Astrocyte of the spinal cord (primary cell): Measurements from ENCODE around the gene PRIM1.

Experiments used
- DNase-seq: peaks from one replicate; pipeline ENCODE4 v3.0.0; 2011; ENCODE audit warnings: low read depth, low spot score
- H3K4me3 ChIP-seq: 2 replicates; pipeline ENCODE4 v1.5.1; 2011; ENCODE audit warnings: low read depth, mild to moderate bottlenecking, low read length, moderate library complexity
- in situ Hi-C: cut with HindIII; loops from 2 replicates; pipeline ENCODE4 v1.10.0; 2017; ENCODE audit warnings: low sequenced_read_pairs
- TF ChIP-seq, protein P1 (sequence below): IDR thresholded peaks from 2 replicates; pipeline ENCODE4 v1.5.1; 2012; ENCODE audit warnings: low read depth, mild to moderate bottlenecking, low read length, inconsistent platforms

Gene PRIM1

GRCh38 chr12:56772625-56773024, 20.5 kb upstream of the PRIM1 start:
- H3K4me3 ChIP-seq = no peak overlapping the region
- TF ChIP-seq, protein P1, sequence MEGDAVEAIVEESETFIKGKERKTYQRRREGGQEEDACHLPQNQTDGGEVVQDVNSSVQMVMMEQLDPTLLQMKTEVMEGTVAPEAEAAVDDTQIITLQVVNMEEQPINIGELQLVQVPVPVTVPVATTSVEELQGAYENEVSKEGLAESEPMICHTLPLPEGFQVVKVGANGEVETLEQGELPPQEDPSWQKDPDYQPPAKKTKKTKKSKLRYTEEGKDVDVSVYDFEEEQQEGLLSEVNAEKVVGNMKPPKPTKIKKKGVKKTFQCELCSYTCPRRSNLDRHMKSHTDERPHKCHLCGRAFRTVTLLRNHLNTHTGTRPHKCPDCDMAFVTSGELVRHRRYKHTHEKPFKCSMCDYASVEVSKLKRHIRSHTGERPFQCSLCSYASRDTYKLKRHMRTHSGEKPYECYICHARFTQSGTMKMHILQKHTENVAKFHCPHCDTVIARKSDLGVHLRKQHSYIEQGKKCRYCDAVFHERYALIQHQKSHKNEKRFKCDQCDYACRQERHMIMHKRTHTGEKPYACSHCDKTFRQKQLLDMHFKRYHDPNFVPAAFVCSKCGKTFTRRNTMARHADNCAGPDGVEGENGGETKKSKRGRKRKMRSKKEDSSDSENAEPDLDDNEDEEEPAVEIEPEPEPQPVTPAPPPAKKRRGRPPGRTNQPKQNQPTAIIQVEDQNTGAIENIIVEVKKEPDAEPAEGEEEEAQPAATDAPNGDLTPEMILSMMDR = no peak
- DNase-seq = no peak
- in situ Hi-C loops = no loop called here

- in situ Hi-C loops = no loop called here
Observed at GRCh38 chr12:56769868-56770267, 17.7 kb upstream of the PRIM1 start.

GRCh38 chr12:56768424-56768823, 16.3 kb upstream of the PRIM1 start:
- in situ Hi-C loops = no loop called here
- DNase-seq = no peak
- TF ChIP-seq, protein P1 = no peak
- H3K4me3 ChIP-seq = no peak overlapping the region

More at GRCh38 chr12:56769868-56770267, 17.7 kb upstream of the PRIM1 start:
- no peak for DNase-seq
- no peak overlapping the region for H3K4me3 ChIP-seq
- TF ChIP-seq, protein P1 = no peak

- DNase-seq = no peak
- in situ Hi-C loops = no loop called here
- H3K4me3 ChIP-seq = no peak overlapping the region
- TF ChIP-seq, protein P1 = no peak
Observed at GRCh38 chr12:56766535-56766934, 14.4 kb upstream of the PRIM1 start.

DNA sequence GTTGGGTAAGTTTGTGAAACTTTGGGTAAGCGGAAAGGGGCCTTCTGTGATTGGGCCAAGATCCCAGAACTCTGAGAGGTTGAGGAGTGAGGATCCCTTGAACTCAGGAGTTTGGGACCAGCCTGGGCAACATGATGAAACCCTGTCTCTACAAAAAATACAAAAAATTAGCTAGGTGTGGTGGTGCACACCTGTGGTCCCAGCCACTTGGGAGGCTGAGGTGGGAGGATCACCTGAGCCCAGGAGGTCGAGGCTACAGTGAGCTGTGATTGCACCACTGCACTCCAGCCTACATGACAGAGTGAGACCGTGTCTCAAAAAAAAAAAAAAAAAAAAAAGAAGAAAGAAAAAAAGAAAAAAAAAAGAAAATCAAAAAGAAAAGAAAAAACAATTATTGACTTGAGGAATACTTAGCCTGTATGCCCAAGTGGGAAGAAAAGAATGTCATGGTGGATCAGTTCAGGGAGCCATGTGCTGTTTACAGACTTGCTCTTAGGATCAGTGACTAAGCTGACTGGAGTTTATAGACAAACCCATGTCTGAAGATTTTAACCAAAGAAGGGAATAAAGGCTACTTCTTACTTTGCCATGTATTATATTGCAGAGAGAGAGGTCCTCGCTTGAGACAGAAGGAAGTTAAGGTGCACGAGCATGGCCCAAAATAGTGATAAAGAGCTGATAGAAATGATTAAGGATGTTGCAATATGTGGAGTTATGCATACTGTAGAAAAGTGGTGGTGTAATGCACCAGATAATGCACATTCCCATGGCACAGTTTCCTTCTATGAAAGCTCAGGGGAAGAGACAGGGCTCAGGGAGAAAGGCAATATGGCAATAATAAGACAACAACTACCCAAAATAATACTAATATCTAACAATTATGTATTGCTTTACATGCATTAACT, 11.9 kb upstream of the PRIM1 start:
- TF ChIP-seq, protein P1 = no peak
- in situ Hi-C loops = no loop called here
- H3K4me3 ChIP-seq = no peak overlapping the region
- DNase-seq = no peak

- no peak overlapping the region for H3K4me3 ChIP-seq
- in situ Hi-C loops = no loop called here
- TF ChIP-seq, protein P1 = no peak
- no peak for DNase-seq
Observed at GRCh38 chr12:56761812-56762211, 9.7 kb upstream of the PRIM1 start.
